GM18508 (cell line): ENCODE results near the gene AFAP1.

ENCODE experiments used
- ATAC-seq: cut with Tn5 transposase; IDR thresholded peaks from one replicate; pipeline ENCODE4 v1.9.1; 2021; ENCODE audit warnings: moderate number of reproducible peaks; ENCODE audit not compliant: insufficient read depth, unreplicated experiment

The AFAP1 gene

GRCh38 chr4:7710576-7711306 lies 228.9 kb downstream of the AFAP1 start:
- ATAC-seq, result no peak

- ATAC-seq, result no peak
Measured at GRCh38 chr4:7710126-7710525, 229.5 kb downstream of the AFAP1 start.

- ATAC-seq, result no peak
Measured at GRCh38 chr4:7709431-7709830, 230.2 kb downstream of the AFAP1 start.

GRCh38 chr4:7708981-7709380 lies 230.7 kb downstream of the AFAP1 start:
- no peak for ATAC-seq
